Measurements from ENCODE around the gene FIGN. TPM values are rescaled to one million over a fixed set of nuclear protein-coding genes. Genes with fewer than 3 reads are reported as not detected.

FIGN gene
- total and polyA plus RNA-seq, 2 of the 4 experiments (the other 2 are of a cell fraction): 0.77 to 0.90 TPM

- no peak overlapping the region for H2AK5ac ChIP-seq (ENCODE audit: low read depth, low read length)
- no peaks in the 10 kb centered on the region for H3K36me3 ChIP-seq (ENCODE audit: control insufficient read depth, insufficient read depth, low read length)
- H3K4ac ChIP-seq (ENCODE audit: low read depth, low read length): no peak overlapping the region
- H4K5ac ChIP-seq (ENCODE audit: low read depth, low read length): no peak overlapping the region
- no peak overlapping the region for H3K23ac ChIP-seq (ENCODE audit: low read depth, low read length)
- H3K79me1 ChIP-seq (ENCODE audit: low read depth in 1 of 2, low read length in 2 of 2): no peaks in the 10 kb centered on the region; a peak in 1 of 4 replicates
- no CpG with 5 or more reads among the region's 8 CpGs for WGBS, 2 experiments (ENCODE audit: extremely low coverage in 2 of 2, insufficient read length in 1 of 2)
- H2BK20ac ChIP-seq (ENCODE audit: low read depth, low read length): no peak overlapping the region
- H3K9me3 ChIP-seq (ENCODE audit: control insufficient read depth, insufficient read depth, low read length): no peaks in the 10 kb centered on the region
- no TSS peak for BruUV-seq (replicated peaks)
- H3K56ac ChIP-seq (ENCODE audit: extremely low read depth, insufficient read depth, low read length): no peak overlapping the region
- H3K14ac ChIP-seq (replicated peaks; ENCODE audit: low read depth, low read length): no peak overlapping the region
- H2BK120ac ChIP-seq (ENCODE audit: low read depth, low read length): no peak overlapping the region
- H4K20me1 ChIP-seq (ENCODE audit: insufficient read depth, low read length): no peaks in the 10 kb centered on the region; the same call in 1 of the 2 replicates
- no peak overlapping the region for H2AFZ ChIP-seq (replicated peaks; ENCODE audit: low read length, poor library complexity)
- ChIA-PET POLR2A (ENCODE audit: unreplicated experiment) (no interaction called here), CTCF (no interaction called here)
- H3K9me1 ChIP-seq (ENCODE audit: insufficient read depth, low read length): peaks cover 3% of the 10 kb centered on the region; the same call in 1 of the 2 replicates
- no peak overlapping the region for H2BK5ac ChIP-seq (ENCODE audit: low read depth, low read length, poor library complexity, severe bottlenecking)
- H3K4me1 ChIP-seq (ENCODE audit: control insufficient read depth, insufficient read depth, low read length): no peaks in the 10 kb centered on the region
- no peak overlapping the region for H4K8ac ChIP-seq (ENCODE audit: low read depth in 2 of 2, low read length in 2 of 2)
- no peak overlapping the region for H3K27ac ChIP-seq (ENCODE audit: insufficient read depth, low read length)
- no peak overlapping the region for H3K4me3 ChIP-seq (ENCODE audit: insufficient read depth, low read depth, low read length)
- dilution Hi-C loops (cut with HindIII; ENCODE audit: low sequenced_read_pairs, unreplicated experiment): no loop called here
- TF ChIP-seq NFE2L2 (IDR thresholded peaks at IDR 0.05; ENCODE audit: low read depth, low read length) (no peak), MAZ (IDR thresholded peaks at IDR 0.05; ENCODE audit: borderline replicate concordance, low read depth, low read length) (no peak), POLR2A (IDR thresholded peaks at IDR 0.05; ENCODE audit: low read depth, low read length) (no peak), MXI1 (IDR thresholded peaks at IDR 0.05; ENCODE audit: borderline replicate concordance, low read depth, low read length) (no peak)
- H3K9ac ChIP-seq (ENCODE audit: low read depth, low read length): no peak overlapping the region
- no peak overlapping the region for H3K18ac ChIP-seq (ENCODE audit: low read depth, low read length)
- H2AK9ac ChIP-seq (replicated peaks; ENCODE audit: low read depth, low read length, poor library complexity): no peak overlapping the region
- no peak for DNase-seq
- intact Hi-C loops (cut with micrococcal nuclease): no loop called here
- no peak overlapping the region for H2BK15ac ChIP-seq (ENCODE audit: low read depth, low read length)
- no peak for ATAC-seq (ENCODE audit: low read depth)
- H4K91ac ChIP-seq (ENCODE audit: insufficient read depth, low read depth, low read length): no peak overlapping the region
- in situ Hi-C loops (cut with MboI; ENCODE audit: low sequenced_read_pairs): no loop called here
- H3K27me3 ChIP-seq (ENCODE audit: control insufficient read depth, insufficient read depth, low read length): no peaks in the 10 kb centered on the region
- no peak overlapping the region for H3K4me2 ChIP-seq (ENCODE audit: low read depth, low read length)
Observed at GRCh38 chr2:163715199-163715598, 20.6 kb downstream of the FIGN start.

All from IMR-90 (cell line).